Small intestine (tissue), 7 donors: ENCODE data around the gene MTMR10. TPM values are rescaled to one million over a fixed set of nuclear protein-coding genes. Genes with fewer than 3 reads are reported as not detected.

Experiments
- DNase-seq, 2 donors: peaks; one replicate each; pipeline versions ENCODE4 v3.0.0 to v3.0.0-alpha.2; 2013
- FAIRE-seq: peaks from 2 replicates; lab custom pipeline; 2012; peaks lifted over from hg19 to GRCh38; lab: Jason Lieb, UNC
- H3K27ac ChIP-seq, 3 donors: one replicate each; pipeline ENCODE4 v1.5.1; 2013; ENCODE audit warnings: low read length in 2 of 3, mild to moderate bottlenecking in 2 of 3, control low read depth in 1 of 3, inconsistent platforms in 1 of 3, low read depth in 1 of 3, moderate library complexity in 1 of 3
- H3K27me3 ChIP-seq, 3 donors: one replicate each; pipeline ENCODE4 v1.6.1; 2013; ENCODE audit warnings: low read length in 3 of 3, inconsistent platforms in 1 of 3; ENCODE audit not compliant: control insufficient read depth in 3 of 3, insufficient read depth in 3 of 3
- H3K36me3 ChIP-seq, 3 donors: one replicate each; pipeline ENCODE4 v1.6.1; 2013; ENCODE audit warnings: low read length in 3 of 3, inconsistent platforms in 1 of 3, low read depth in 1 of 3, mild to moderate bottlenecking in 1 of 3, moderate library complexity in 1 of 3; ENCODE audit not compliant: control insufficient read depth in 3 of 3, insufficient read depth in 2 of 3
- H3K4me1 ChIP-seq, 3 donors: one replicate each; pipeline ENCODE4 v1.6.1; 2013; ENCODE audit warnings: low read length in 2 of 3, inconsistent platforms in 1 of 3, low read depth in 1 of 3, mild to moderate bottlenecking in 1 of 3, moderate library complexity in 1 of 3; ENCODE audit not compliant: control insufficient read depth in 3 of 3, insufficient read depth in 2 of 3
- H3K4me3 ChIP-seq, 3 donors: one replicate each; pipeline ENCODE4 v1.5.1; 2013; ENCODE audit warnings: low read length in 3 of 3, control low read depth in 1 of 3, inconsistent platforms in 1 of 3, low read depth in 1 of 3, mild to moderate bottlenecking in 1 of 3, moderate library complexity in 1 of 3
- H3K9me3 ChIP-seq, 2 donors: one replicate each; pipeline ENCODE4 v1.6.1; 2013; ENCODE audit warnings: low read depth in 1 of 2, low read length in 1 of 2; ENCODE audit not compliant: control insufficient read depth in 2 of 2, insufficient read depth in 1 of 2
- WGBS, 3 donors: extraction: QIAGEN DNeasy Blood & Tissue Kit; methylation state at CpG; one replicate each; pipeline ENCODE4 v1.1.7; 2013; 5-methylcytosine and 5-hydroxymethylcytosine counted together
- polyA plus RNA-seq, 4 donors: library from polyadenylated mRNA; stranded (reverse) in 3 of 4; unstranded in 1 of 4; fragments of 200-250 nt in 3 of 4; fragments of 120-200 nt in 1 of 4; gene quantifications; one replicate each; pipeline versions ENCODE4 v1.2.1 to v1.2.3, GENCODE V29; 2013
- donor health status: healthy with polysubstance abuse.
- donor health status: control.
- donor health status: control.
- donor health status: Bipolar disorder and iron deficiency.
- donor health status: healthy.

The MTMR10 gene
- polyA plus RNA-seq, 4 donors = 11.0 to 26.8 (median 21.8) TPM

- Histone ChIP-seq H3K4me3 (no peak overlapping the region), H3K27ac (peak overlapping the region in 1 of 3 donors; percentile 34)
Measured at GRCh38 chr15:30984542-30984941, 6.9 kb downstream of the MTMR10 start.

GRCh38 chr15:30984118-30984517 is 7.3 kb downstream of the MTMR10 start:
- Histone ChIP-seq H3K9me3 (no peaks in the 10 kb centered on the region), H3K27ac (no peak overlapping the region), H3K4me1 (peaks cover 6 to 20% (median 12%) of the 10 kb centered on the region in 3 donors), H3K36me3 (peaks cover 0 to 21% (median 16%) of the 10 kb centered on the region in 3 donors), H3K4me3 (no peak overlapping the region), H3K27me3 (no peaks in the 10 kb centered on the region)
- FAIRE-seq (no peak), DNase-seq (no peak)
- 59 to 78% (median 68%) methylated on average over 3 of the region's 3 CpGs for WGBS, 3 donors

More at GRCh38 chr15:30984542-30984941, 6.9 kb downstream of the MTMR10 start:
- Histone ChIP-seq H3K36me3 (peaks cover 0 to 18% (median 16%) of the 10 kb centered on the region in 3 donors), H3K27me3 (no peaks in the 10 kb centered on the region), H3K9me3 (no peaks in the 10 kb centered on the region), H3K4me1 (peaks cover 6 to 17% (median 12%) of the 10 kb centered on the region in 3 donors)
- 22 to 39% (median 32%) methylated on average over 6 of the region's 6 CpGs for WGBS, 3 donors
- DNase-seq = peak in 1 of 2 donors; percentile 15
- no peak for FAIRE-seq

GRCh38 chr15:30979457-30979856 is 12.0 kb downstream of the MTMR10 start:
- H3K27me3 ChIP-seq = no peaks in the 10 kb centered on the region
- no peak for DNase-seq
- H3K9me3 ChIP-seq = no peaks in the 10 kb centered on the region
- 90 to 96% (median 94%) methylated on average over 5 of the region's 5 CpGs for WGBS, 3 donors
- no peak overlapping the region for H3K27ac ChIP-seq
- H3K4me3 ChIP-seq = no peak overlapping the region
- H3K36me3 ChIP-seq = peaks cover 0 to 12% (median 10%) of the 10 kb centered on the region in 3 donors
- no peak for FAIRE-seq
- H3K4me1 ChIP-seq = peaks cover 0 to 13% (median 2%) of the 10 kb centered on the region in 3 donors

GRCh38 chr15:30978328-30978727 is 13.1 kb downstream of the MTMR10 start:
- peaks cover 0 to 11% (median 0%) of the 10 kb centered on the region in 3 donors for H3K4me1 ChIP-seq
- H3K27ac ChIP-seq = no peak overlapping the region
- no peak for FAIRE-seq
- no peaks in the 10 kb centered on the region for H3K9me3 ChIP-seq
- DNase-seq = no peak
- no peaks in the 10 kb centered on the region for H3K27me3 ChIP-seq
- no peak overlapping the region for H3K4me3 ChIP-seq
- peaks cover 2 to 15% (median 12%) of the 10 kb centered on the region in 3 donors for H3K36me3 ChIP-seq

- no peak for FAIRE-seq
- Histone ChIP-seq H3K27me3 (no peaks in the 10 kb centered on the region), H3K36me3 (peaks cover 6 to 14% (median 7%) of the 10 kb centered on the region in 3 donors), H3K27ac (no peak overlapping the region), H3K4me1 (peaks cover 0 to 3% (median 0%) of the 10 kb centered on the region in 3 donors), H3K9me3 (no peaks in the 10 kb centered on the region), H3K4me3 (no peak overlapping the region)
- 85 to 90% (median 88%) methylated on average over 5 of the region's 5 CpGs for WGBS, 3 donors
- no peak for DNase-seq
Measured at GRCh38 chr15:30974112-30974511, 17.3 kb downstream of the MTMR10 start.

- FAIRE-seq = no peak
- no peaks in the 10 kb centered on the region for H3K9me3 ChIP-seq
- H3K27ac ChIP-seq = no peak overlapping the region
- 95 to 98% (median 97%) methylated on average over 4 of the region's 4 CpGs for WGBS, 3 donors
- no peak overlapping the region for H3K4me3 ChIP-seq
- no peaks in the 10 kb centered on the region for H3K27me3 ChIP-seq
- H3K4me1 ChIP-seq = peaks cover 0 to 2% (median 0%) of the 10 kb centered on the region in 3 donors
- H3K36me3 ChIP-seq = peaks cover 6 to 15% (median 6%) of the 10 kb centered on the region in 3 donors
- no peak for DNase-seq
Measured at GRCh38 chr15:30973379-30973778, 18.0 kb downstream of the MTMR10 start.

GRCh38 chr15:30969724-30970123 is 21.7 kb downstream of the MTMR10 start:
- Histone ChIP-seq H3K36me3 (peaks cover 3 to 21% (median 6%) of the 10 kb centered on the region in 3 donors), H3K9me3 (no peaks in the 10 kb centered on the region), H3K4me3 (no peak overlapping the region), H3K27me3 (no peaks in the 10 kb centered on the region), H3K27ac (no peak overlapping the region), H3K4me1 (no peaks in the 10 kb centered on the region)
- DNase-seq = no peak
- WGBS, 3 donors = 95 to 98% (median 97%) methylated on average over 2 of the region's 2 CpGs
- no peak for FAIRE-seq

- Histone ChIP-seq H3K27me3 (no peaks in the 10 kb centered on the region), H3K4me3 (no peak overlapping the region), H3K27ac (no peak overlapping the region), H3K9me3 (no peaks in the 10 kb centered on the region), H3K36me3 (peaks cover 5 to 26% (median 23%) of the 10 kb centered on the region in 3 donors), H3K4me1 (no peaks in the 10 kb centered on the region)
- DNase-seq (no peak), FAIRE-seq (no peak)
- WGBS, 3 donors = 75 to 79% (median 79%) methylated on average over 3 of the region's 3 CpGs
Measured at GRCh38 chr15:30963681-30964080, 27.7 kb downstream of the MTMR10 start.

GRCh38 chr15:30962659-30963058 is 28.8 kb downstream of the MTMR10 start:
- no peak overlapping the region for H3K4me3 ChIP-seq
- FAIRE-seq (no peak), DNase-seq (no peak)
- no peaks in the 10 kb centered on the region for H3K9me3 ChIP-seq
- no peak overlapping the region for H3K27ac ChIP-seq
- H3K36me3 ChIP-seq = peaks cover 5 to 30% (median 25%) of the 10 kb centered on the region in 3 donors
- 94 to 96% (median 96%) methylated on average over 3 of the region's 3 CpGs for WGBS, 3 donors
- H3K4me1 ChIP-seq = no peaks in the 10 kb centered on the region
- H3K27me3 ChIP-seq = no peaks in the 10 kb centered on the region
